RKO (cell line): ENCODE measurements around the gene PPP1R3E.
A peak's percentile ranks its signal among the peaks of the same experiment; 100 is the strongest.
"Not testable (repeated sequence)": the region's sequence is repeated elsewhere in the genome, so short reads cannot be mapped to it uniquely, and the experiment has no call there.

Source experiments
- DNase-seq: peaks from one replicate; pipeline ENCODE4 v3.0.0-alpha.2; 2016; ENCODE audit warnings: low spot score

Gene PPP1R3E, protein sequence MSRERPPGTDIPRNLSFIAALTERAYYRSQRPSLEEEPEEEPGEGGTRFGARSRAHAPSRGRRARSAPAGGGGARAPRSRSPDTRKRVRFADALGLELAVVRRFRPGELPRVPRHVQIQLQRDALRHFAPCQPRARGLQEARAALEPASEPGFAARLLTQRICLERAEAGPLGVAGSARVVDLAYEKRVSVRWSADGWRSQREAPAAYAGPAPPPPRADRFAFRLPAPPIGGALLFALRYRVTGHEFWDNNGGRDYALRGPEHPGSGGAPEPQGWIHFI

DNA sequence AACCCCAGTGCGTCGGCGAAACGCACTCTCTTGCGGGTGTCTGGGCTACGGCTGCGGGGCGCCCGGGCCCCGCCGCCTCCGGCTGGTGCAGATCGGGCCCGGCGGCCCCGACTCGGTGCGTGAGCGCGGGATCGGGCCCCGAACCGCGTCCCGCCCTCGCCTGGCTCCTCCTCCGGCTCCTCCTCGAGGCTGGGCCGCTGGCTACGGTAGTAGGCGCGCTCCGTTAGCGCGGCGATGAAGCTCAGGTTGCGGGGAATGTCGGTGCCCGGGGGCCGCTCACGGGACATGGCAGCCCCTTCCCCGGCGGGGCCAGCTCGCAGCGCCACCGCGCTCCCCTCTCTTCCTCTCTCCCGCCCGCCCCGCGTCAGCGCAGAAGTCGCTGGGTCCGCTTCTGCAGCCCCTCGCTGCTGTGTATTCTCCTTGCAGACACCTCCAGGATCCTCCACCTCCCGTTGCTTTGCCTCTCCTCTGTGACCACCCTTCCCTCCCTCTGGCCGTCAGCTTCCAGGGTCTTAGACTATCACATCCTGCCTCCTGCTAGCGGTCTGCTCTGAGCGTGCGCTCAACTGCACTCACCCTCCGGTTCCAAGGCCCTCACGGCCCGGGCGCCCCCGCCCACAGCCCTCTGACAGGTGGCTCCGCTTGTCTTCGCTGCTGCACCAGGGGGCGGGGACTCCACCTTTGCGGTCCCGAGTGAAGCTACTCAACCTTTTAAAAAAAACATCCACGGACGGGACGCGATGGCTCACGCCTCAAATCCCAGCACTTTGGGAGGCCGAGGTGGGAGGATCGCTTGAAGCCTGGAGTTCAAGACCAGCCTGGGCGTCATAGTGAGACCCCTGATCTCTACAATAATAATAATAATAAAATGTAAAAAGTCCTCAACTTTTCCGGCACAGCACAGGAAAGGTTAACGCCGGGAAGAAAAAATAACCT is at the start of gene PPP1R3E:
PPP1R3E (minus strand) TSS at position 570 of the 936 bp plus-strand sequence; CDS start at position 287, 283 bp downstream.
- DNase-seq, result peak; percentile 71

DNA sequence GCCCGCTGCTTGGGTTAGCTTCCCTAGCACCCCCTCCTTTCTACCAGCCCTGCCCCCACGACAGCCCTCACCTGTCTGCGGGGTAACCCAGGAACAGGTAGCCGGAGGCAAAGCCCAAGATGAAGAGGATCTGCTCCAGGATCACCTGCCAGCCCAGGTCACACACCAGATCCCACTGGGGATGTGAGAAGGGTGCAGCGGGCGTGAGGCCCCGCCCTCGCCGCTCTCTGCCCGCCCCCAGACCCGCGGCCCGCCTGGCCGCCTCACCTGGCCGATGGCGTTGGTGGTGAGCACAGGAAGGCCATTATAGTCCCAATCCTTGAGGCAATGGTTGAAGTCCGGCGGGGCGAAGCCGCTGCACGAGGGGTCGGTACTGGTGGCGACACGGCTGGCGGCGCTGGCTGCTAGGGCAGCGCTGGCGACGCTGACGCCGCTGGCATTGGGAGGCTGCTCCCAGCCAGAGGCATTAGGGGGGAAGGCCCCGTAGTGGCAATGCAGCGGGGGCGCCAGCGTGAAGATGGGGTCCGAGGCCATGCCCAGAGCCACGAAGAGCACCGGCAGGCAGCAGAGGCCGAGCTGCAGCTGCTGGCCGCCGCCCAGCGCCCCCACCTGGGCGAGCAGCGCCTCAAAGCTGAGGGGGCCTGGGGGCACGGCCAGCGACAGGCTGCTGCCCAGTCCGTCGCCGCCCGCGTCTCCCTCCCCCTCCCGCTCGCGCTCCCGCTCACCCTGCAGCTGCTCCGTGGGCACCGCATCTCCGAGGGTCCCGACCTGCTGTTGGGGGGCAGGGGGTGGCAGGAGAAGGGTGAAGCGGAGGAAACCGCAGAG is 49.2 kb upstream of the PPP1R3E start:
- DNase-seq, result no peak

DNA sequence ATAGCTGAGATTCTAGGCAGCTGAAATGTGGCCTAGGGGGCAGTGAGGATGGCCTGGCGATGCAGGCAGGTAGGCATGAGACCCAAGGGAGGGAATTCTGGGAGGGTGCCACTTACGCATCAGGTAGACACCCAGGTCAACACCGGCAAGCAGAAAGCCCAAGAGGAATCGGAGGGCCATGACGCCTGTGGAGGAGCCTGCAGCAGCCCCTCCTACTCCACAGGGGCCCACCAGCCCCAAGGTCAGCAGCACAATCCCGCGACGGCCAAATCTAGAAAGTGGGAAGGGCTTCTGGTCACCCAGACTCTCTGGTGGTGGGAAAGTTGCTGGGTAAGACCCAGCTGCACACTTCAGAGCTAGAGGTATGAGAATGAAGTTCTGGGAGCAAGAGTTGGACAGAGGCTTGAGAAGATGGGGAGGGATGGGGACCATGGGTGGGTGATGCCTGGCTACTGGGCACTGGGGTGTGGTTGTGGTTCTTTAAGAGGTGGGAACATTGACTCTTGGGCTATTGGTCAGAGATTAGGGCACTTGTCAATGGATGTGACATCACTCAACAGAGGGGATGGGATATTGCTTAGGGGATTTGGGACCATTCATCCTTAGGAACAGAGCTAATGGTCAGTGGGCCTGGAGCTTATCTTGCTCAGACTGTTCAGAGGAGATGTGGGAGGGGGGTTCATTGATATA is 46.6 kb upstream of the PPP1R3E start:
- no peak for DNase-seq

DNA sequence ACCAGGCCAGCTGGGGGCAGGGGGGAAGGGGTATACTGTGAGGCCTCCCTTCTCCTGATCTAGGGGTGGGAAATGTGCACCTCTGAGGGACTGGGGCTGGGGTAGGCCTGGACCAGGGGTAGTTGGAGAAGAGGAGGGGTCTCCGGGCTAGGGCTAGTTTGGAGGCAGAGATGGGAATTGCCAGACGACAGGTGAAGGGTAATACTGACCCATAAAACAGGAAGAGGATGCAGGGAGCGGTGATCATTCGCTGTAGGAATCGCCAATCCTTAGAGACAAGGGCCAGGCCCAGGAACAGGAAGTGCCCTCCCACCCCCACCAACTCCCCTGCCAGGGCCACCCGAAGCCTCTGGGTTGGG is 45.6 kb upstream of the PPP1R3E start:
- no peak for DNase-seq

DNA sequence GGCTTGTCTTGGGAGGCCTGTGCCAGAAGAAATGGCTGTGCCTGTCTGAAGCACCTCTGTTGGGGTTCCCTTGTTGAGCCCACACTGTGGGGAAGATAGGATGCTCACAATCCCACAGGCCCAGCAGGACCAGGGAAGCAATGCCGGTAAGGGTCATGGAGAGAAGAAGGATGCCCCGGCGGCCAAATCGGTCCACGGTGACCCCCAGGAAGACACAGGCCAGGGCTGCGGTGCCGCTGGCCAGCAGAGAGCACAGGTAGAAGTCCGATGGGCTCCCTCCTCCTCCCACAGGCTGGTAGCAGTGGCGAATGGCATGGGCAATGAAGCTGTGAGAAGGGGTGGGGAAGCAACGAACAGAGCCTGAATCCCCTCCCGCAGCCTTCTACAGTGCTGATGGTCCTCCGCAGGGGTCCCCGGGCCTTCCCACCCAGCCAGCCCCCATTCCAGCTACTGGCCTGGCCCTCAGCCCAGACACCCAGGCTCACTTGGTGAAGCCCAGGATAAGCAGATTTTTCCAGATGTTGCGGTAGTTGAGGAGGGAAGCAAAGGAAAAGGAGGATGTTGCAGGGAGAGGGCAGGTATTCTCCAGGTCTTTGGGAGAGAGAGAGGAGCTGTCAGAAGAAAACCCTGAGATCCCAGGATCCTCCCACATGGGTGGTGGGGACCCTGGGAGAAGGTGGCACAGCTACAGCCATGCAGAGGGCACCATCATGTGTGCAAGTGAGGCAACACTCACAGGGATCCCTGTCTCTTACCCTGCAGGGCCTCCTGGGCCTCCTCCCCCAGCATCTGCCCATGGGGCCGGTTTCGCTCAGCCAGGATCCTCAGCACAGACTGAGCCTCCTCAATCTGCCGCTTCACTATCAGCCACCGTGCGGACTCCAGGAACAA is 45.0 kb upstream of the PPP1R3E start:
- no peak for DNase-seq

DNA sequence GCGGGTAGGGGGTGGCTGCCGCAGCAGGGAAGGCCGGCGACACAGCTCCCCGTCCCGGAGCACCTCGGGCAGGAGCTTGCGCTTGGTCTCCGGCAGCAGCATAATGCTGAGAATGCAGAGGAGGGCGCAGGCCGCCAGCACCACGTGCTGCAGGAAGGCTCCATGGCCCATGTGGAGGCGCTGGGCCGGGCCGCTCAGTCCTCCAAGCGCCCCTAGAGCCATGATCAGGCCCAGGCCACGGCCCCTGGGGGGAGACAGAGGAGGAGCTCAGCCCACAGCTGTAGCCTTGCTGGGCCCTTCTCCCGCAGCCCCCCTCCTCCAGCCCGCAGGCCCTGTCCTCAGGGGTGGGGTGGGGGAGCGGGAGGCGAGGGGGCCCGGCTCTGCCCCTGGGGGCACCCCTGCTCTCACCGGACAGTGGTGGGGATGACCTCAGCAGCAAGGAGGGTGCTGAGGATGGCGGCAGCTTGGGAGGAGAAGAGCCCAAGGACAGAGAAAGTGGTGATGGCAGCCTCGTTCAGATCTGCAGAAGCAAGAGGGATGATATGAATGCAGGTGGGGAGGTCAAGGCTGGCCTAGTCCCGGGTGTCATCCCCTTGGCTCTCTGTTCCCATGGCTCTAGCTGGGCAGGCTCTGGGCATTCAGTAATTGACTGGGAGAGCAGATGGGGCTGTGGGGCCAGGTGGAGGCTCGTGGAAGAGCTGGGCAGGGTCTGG is 44.2 kb upstream of the PPP1R3E start:
- DNase-seq, result no peak

DNA sequence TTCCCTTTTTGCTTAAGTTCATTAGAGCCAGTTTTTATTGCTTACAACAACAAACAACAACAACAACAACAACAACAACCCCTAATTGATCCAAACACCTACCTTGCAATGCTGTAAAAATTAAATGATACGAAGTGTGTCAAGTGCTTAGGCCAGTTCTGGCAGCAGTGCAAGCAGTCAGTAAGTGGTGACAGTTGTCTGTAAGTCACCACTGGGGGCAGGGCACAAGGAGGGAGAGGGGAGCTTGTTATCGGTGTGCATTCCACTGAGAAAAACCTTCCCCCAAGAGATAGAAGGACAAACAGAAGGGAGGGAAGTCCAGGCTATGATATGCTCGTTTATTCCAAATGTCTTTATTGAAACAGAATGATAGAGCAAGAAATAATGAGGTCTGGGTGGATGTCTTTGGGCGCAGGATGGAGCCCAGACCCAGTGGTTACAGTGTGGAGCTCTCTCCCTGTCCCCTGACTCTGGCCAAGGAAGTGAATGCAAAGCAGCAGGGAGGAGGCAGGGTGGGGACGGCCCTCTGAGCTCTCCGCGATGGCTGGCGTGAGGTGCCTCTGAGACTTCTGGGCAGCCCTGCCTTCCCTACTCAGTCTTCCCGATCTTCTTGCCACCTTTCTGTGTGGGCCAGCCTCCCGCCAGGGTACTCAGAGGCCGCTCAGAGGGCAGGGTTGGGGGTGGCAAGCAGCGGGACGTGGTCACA is 43.5 kb upstream of the PPP1R3E start:
- no peak for DNase-seq

DNA sequence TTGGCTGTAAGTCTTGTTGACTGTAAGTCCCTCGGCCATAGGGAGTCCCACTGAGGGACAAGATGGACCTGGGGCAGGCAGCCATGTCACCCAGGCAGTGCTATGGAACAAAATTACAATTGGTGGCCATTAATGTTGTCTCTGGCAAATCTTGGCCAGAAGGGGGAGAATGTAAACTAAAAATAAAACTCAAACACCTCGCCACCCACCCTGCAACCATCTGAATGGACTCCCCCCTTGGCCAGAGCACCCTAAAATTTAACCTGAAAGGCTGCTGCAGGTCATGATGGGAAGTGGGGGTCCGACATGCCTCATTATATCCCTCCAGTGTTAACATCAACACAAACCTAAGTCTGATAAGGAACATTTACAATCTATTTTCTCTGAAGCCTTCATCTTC is 41.8 kb upstream of the PPP1R3E start:
- DNase-seq, result no peak

DNA sequence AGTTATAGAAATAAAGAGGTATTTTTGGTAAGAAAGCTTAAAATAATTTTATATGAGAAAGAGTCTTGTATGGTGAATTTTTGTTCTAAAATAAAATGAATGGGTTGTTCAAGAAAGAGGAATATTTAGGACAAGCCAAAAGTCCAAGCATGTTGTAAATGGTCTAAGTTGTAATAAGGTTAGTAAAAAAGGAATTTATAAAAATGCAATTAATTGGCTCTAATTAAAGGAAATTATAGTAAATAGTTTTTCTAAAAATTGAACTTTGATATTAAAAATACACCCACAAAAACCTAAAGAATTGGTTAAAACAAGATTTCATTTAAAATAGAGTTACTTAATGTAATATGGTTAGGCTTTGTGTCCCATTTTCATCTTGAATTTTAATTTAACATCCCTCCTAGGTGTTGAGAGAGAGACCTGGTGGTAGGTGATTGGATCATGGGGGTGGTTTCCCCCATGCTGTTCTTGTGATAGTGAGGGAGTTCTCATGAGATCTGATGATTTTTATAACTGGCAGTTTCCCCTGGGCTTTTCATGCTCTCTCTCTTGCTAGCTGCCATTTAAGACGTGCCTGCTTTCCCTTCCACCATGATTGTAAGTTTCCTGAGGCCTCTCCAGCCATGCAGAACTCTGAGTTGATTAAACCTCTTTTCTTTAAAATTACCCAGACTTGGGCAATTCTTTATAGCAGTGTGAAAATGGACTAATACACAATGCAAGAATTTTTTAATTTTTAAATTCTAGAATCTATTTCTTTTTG is 37.0 kb upstream of the PPP1R3E start:
- no peak for DNase-seq

DNA sequence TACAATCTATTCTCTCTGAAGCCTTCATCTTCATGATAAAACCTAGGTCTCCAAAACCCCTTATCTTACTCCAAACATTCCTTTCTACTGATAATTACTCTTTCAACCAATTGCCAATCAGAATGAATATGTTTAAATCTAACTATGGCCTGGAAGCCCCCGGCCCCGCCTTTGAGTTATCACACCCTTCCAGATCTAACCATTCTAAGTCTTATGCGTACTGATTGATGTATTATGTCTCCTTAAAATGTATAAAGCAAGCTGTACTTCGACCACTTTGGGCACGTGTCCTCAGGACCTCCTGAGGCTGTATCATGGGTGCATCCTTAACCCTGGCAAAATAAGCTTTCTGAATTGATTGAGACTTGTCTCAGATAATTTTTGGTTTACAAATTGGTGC is 33.0 kb upstream of the PPP1R3E start:
- DNase-seq, result no peak

DNA sequence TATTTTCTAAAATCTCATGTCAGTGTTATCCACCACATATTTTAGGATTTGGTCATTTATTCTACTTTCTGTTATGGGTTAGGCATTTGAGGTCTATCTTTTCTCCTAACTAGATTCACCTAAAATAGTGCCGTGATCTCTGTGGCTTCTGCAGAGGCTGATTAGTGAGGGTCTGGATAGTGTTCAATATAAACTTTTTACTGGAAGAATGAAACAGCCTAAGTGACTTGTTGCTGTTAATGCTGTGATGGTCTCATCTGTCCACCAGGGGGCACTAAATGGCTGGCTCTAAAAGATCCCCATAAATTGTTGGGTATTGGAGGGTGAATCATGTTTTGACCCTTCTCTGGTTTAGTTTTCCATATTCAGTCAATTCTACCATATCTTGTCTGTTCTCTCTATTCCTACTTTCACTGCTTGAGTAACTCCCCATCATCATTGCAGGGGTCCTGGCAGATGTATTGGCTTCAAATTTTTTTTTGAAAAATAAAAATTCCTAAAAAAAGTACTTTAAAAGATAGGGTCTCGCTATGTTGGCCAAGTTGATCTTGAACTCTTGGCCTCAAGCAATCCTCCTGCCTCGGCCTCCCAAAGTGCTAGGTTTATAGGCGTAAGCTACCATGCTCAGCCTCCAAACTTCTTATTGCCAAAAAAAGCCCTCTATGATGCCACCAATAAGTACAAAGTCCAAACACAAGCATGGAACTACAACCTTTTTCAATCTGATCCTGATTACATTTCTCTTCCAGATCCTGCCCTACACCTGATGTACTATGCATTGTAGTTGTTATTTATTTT is 25.5 kb upstream of the PPP1R3E start:
- peak; percentile 74 for DNase-seq

DNA sequence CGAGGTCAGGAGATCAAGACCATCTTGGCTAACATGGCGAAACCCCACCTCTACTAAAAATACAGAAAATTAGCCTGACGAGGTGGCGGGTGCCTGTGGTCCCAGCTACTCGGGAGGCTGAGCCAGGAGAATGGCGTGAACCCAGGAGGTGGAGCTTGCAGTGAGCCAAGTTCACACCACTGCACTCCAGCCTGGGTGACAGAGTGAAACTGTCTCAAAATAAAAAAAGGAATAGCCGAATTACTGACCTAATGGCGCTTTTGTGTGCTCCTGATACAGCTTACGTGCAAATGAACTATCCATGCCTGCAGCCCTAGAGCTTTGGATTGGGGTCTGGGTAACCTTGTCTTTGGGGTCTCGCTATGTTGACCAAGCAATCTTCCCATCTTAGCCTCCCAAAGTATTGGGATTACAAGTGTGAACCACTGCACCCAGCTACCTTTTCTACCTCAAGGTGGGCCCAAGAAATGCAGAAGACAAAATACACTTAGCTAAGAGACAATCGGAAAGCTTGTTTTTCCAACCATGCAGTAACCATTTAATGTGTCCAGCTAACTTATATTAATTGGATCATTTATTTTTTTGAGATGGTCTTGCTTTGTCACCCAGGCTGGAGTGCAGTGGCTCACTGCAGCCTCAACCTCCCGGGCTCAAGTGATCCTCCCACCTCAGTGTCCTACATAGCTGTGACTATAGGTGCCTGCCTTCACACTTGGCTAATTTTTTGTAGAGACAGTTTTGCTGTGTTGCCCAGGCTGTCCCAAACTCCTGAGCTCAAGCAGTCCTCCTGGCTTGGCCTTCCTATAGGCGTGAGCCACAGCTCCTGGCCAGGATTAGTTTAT is 24.1 kb upstream of the PPP1R3E start:
- DNase-seq, result no peak

DNA sequence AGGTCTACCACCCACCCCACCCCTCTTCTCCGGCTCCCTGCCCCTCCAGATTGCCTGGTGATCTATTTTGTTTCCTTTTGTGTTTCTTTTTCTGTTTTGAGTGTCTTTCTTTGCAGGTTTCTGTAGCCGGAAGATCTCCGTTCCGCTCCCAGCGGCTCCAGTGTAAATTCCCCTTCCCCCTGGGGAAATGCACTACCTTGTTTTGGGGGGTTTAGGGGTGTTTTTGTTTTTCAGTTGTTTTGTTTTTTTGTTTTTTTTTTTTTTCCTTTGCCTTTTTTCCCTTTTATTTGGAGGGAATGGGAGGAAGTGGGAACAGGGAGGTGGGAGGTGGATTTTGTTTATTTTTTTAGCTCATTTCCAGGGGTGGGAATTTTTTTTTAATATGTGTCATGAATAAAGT is 23.1 kb upstream of the PPP1R3E start:
- not testable (repeated sequence) for DNase-seq

DNA sequence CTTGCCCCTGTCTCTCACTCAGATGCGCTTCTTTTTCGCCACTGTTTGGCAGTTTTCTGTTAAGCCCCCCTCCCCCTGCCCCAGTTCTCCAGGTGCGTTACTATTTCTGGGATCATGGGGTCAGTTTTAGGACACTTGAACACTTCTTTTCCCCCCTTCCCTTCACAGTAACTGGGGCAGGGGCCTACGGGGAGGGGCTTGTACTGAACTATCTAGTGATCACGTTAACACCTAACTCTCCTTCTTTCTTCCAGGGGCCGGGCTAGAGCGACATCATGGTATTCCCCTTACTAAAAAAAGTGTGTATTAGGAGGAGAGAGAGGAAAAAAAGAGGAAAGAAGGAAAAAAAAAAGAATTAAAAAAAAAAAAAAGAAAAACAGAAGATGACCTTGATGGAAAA is 22.3 kb upstream of the PPP1R3E start:
- no peak for DNase-seq

DNA sequence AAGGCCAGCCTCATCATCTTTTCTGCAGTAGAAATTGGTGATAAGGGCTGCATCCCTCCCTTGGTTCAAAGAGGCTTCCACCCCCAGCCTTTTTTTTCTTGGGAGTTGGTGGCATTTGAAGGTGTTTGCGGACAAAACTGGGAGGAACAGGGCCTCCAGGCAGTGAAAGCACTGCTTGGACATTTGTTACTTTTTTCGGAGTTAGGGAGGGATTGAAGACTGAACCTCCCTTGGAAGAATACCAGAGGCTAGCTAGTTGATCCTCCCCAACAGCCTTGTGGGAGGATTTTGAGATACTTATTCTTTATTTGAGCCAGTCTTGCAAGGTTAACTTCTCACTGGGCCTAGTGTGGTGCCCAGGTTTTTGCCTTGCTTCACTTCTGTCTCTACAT is 21.8 kb upstream of the PPP1R3E start:
- DNase-seq, result no peak

DNA sequence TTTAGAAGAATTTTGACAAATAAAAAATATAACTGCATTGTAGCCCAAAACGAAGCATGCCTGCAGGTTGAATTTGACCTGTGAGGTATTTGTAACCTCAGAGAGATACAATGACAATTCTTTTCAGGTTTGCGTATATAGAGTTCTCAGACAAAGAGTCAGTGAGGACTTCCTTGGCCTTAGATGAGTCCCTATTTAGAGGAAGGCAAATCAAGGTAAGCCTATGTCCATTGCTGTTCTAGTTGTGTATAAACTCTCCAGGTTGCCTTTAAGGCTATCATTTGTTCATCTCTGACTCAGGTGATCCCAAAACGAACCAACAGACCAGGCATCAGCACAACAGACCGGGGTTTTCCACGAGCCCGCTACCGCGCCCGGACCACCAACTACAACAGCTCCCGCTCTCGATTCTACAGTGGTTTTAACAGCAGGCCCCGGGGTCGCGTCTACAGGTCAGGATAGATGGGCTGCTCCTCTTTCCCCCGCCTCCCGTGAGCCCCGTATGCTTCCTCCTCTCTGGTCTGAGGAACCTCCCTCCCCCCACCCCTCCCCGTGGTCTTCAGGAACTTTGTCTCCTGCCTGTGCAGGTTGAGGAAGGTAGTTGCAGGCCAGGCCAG is 21.3 kb upstream of the PPP1R3E start:
- DNase-seq, result no peak
